MCF 10A (cell line): ENCODE results near the gene BRSK1. TPM values are rescaled to one million over a fixed set of nuclear protein-coding genes. Genes with fewer than 3 reads are reported as not detected.
"Not testable (repeated sequence)": the region's sequence is repeated elsewhere in the genome, so short reads cannot be mapped to it uniquely, and the experiment has no call there.

Experiments
- BruUV-seq: library from RNA; stranded (reverse); fragments of 400-500 nt; replicated peaks from 2 replicates; lab custom pipeline; 2021; lab: Mats Ljungman, UMichigan
- CTCF ChIA-PET: fragments of 300-600 bp; sonication (Branson Sonifier 250); formaldehyde crosslinking; extraction: SDS; loops from one replicate; lab custom pipeline; 2021; ENCODE audit warnings: antibody characterized with exemption, inconsistent platforms; lab: Yijun Ruan, JAX
- POLR2A ChIA-PET: fragments of 300-600, 350-650 bp; sonication (Branson Sonifier 250); formaldehyde crosslinking; extraction: SDS; loops from one replicate; lab custom pipeline; 2020; ENCODE audit warnings: antibody characterized with exemption, inconsistent platforms; lab: Yijun Ruan, JAX
- DNase-seq: peaks from one replicate; pipeline ENCODE4 v3.0.0-alpha.2; 2018; ENCODE audit not compliant: unreplicated experiment
- H3K27ac Mint-ChIP-seq: one replicate; pipeline ENCODE4 v1.8.0; 2022; ENCODE audit warnings: mild to moderate bottlenecking, low read depth, mixed read lengths; ENCODE audit not compliant: unreplicated experiment
- H3K27me3 Mint-ChIP-seq: one replicate; pipeline ENCODE4 v1.8.0; 2022; ENCODE audit warnings: mixed read lengths; ENCODE audit not compliant: insufficient read depth, unreplicated experiment
- H3K36me3 Mint-ChIP-seq: one replicate; pipeline ENCODE4 v1.8.0; 2022; ENCODE audit warnings: mild to moderate bottlenecking, moderate library complexity, mixed read lengths; ENCODE audit not compliant: insufficient read depth, unreplicated experiment
- H3K4me1 Mint-ChIP-seq: one replicate; pipeline ENCODE4 v1.8.0; 2022; ENCODE audit warnings: mixed read lengths; ENCODE audit not compliant: insufficient read depth, unreplicated experiment
- H3K4me3 Mint-ChIP-seq: one replicate; pipeline ENCODE4 v1.8.0; 2022; ENCODE audit warnings: mild to moderate bottlenecking, moderate library complexity, mixed read lengths; ENCODE audit not compliant: unreplicated experiment
- H3K9me3 Mint-ChIP-seq: one replicate; pipeline ENCODE4 v1.8.0; 2022; ENCODE audit warnings: mixed read lengths; ENCODE audit not compliant: unreplicated experiment
- intact Hi-C: fragments of 100-400 bp; cut with micrococcal nuclease; formaldehyde crosslinking; loops from 2 replicates; pipeline ENCODE4 v1.14.1; 2022
- total RNA-seq: library from RNA; stranded (reverse); gene quantifications from 2 replicates; pipeline ENCODE4 v1.2.3, GENCODE V29; 2022
- TF ChIP-seq, protein P1 (sequence below): fragments of 200-600 bp; IDR thresholded peaks from one replicate; pipeline ENCODE4 v1.8.0; 2022; ENCODE audit warnings: antibody characterized with exemption, mild to moderate bottlenecking; ENCODE audit not compliant: unreplicated experiment

The BRSK1 gene
- total RNA-seq, 1 experiment from 2014 or later = 5.1 TPM

DNA sequence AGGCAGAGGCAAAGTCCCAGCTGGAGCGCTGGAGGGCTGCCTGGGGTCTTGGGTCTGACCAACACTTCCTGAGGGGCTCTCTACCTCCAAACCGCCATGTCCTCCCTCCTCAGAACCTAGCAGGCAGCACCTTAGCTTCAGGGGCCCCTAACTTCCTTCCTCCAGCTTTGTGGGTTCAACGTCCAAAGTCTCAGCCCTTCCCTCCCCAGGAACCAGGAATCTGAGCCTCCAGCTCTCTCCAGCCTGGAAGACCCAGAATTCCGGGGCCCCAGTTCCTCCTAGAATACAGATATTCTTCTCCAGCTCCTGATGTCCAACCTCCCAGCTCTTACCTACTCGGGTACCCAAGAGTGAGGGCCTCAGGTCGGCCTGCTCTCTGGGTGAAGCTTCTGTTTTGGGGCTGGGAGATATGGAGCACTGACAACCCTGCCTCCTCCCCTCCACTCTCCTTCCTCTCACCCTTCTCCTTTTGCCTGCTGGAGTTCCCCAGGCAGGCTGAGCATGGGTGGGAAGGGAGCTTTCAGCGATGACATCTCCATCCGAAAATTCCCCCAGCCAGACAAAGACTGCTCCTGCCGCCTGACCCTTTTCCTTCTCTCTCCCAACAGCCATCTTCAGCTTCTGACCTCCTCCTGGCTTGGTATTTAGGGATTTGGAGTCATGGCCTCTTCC is 37.8 kb downstream of the BRSK1 start:
- no peak overlapping the region for H3K27ac Mint-ChIP-seq

DNA sequence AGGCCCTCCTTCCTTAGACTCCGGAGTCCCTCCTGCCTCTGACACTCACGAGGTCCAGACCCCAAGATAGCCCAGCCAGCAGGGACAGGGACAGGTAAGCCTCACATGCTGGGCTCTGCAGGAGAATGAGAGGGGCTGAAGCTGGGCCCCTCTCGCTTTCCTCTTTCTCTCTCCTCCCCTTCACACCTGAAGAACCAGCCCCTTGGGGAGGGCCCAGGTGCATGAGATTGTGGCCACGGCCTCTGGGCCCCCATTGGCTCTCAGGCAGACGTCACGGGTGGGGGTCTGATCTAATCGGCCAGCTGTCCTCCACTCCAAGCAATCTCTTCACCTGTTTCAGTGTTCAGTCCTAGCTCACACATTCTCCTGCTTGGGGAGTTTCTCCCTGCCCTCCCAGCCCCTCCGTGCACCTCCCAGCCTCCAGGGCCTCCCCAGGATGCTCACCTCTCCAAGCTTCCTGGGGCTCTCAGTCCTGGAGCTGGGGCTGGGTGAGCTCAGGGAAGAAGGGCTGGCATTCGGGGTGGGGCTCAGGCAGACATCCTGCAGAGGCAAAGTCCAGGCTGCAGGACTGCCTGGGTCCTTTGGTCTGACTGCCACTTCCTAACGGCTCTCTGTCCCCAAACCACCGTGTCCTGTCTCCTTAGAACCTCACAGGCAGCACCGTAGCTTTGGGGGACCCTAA is 38.5 kb downstream of the BRSK1 start:
- intact Hi-C loops = no loop called here
- H3K4me3 Mint-ChIP-seq = no peak overlapping the region
- BruUV-seq = no TSS peak
- no peak overlapping the region for H3K27ac Mint-ChIP-seq
- ChIA-PET CTCF (interaction anchor here (0.9 to 7.6 kb wide), 4 partner anchors 17 to 61 kb away, joined by 4 to 58 read pairs (median 5); no protein-coding TSS in a partner anchor), POLR2A (interaction anchor here (0.6 to 1.5 kb wide), 7 partner anchors 11 to 84 kb away, joined by 3 to 6 read pairs (median 3); partner anchors contain the start of genes HSPBP1 and KMT5C)
- peaks cover 6% of the 10 kb centered on the region for H3K4me1 Mint-ChIP-seq
- TF ChIP-seq, protein P1, sequence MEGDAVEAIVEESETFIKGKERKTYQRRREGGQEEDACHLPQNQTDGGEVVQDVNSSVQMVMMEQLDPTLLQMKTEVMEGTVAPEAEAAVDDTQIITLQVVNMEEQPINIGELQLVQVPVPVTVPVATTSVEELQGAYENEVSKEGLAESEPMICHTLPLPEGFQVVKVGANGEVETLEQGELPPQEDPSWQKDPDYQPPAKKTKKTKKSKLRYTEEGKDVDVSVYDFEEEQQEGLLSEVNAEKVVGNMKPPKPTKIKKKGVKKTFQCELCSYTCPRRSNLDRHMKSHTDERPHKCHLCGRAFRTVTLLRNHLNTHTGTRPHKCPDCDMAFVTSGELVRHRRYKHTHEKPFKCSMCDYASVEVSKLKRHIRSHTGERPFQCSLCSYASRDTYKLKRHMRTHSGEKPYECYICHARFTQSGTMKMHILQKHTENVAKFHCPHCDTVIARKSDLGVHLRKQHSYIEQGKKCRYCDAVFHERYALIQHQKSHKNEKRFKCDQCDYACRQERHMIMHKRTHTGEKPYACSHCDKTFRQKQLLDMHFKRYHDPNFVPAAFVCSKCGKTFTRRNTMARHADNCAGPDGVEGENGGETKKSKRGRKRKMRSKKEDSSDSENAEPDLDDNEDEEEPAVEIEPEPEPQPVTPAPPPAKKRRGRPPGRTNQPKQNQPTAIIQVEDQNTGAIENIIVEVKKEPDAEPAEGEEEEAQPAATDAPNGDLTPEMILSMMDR = no peak
- H3K9me3 Mint-ChIP-seq = no peaks in the 10 kb centered on the region
- peaks cover 27% of the 10 kb centered on the region for H3K27me3 Mint-ChIP-seq
- peaks cover 10% of the 10 kb centered on the region for H3K36me3 Mint-ChIP-seq
- DNase-seq = no peak

More for the DNA sequence above, 37.8 kb downstream of the BRSK1 start:
- peaks cover 8% of the 10 kb centered on the region for H3K36me3 Mint-ChIP-seq
- peaks cover 6% of the 10 kb centered on the region for H3K4me1 Mint-ChIP-seq
- ChIA-PET CTCF (interaction anchor here (0.6 to 7.6 kb wide), 5 partner anchors 17 to 146 kb away, joined by 3 to 58 read pairs (median 4); no protein-coding TSS in a partner anchor), POLR2A (interaction anchor here (1.1 to 1.5 kb wide), 3 partner anchors 18 to 85 kb away, joined by 3 to 4 read pairs (median 3); partner anchors contain the start of genes HSPBP1 and KMT5C)
- TF ChIP-seq, protein P1 = no peak
- BruUV-seq = no TSS peak
- no peak for DNase-seq
- H3K4me3 Mint-ChIP-seq = no peak overlapping the region
- intact Hi-C loops = no loop called here
- no peaks in the 10 kb centered on the region for H3K9me3 Mint-ChIP-seq
- peaks cover 27% of the 10 kb centered on the region for H3K27me3 Mint-ChIP-seq

DNA sequence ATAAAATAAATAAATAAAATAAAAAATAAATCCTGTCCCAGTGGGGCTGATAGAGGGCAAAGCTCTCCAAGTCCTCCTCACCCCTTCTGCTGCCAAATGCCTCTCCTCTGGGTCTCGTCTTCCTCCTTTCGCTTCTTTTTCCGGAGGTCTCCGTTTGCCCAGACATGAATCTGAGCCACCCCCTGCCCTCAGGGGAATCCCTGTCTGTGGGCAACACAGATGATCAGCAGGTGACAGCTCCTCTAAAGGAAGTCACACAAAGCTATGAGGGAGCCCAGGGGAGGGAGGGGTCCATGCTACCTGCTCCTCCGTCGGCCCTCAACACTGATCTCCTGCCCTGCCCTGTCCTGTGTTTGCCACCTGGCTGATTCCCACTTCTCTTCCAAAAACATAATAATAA is 40.9 kb downstream of the BRSK1 start:
- Mint-ChIP-seq H3K27me3 (peaks cover 27% of the 10 kb centered on the region), H3K4me1 (peaks cover 12% of the 10 kb centered on the region), H3K36me3 (peaks cover 10% of the 10 kb centered on the region), H3K27ac (no peak overlapping the region), H3K4me3 (no peak overlapping the region), H3K9me3 (no peaks in the 10 kb centered on the region)
- intact Hi-C loops = no loop called here
- DNase-seq = no peak
- BruUV-seq = no TSS peak
- TF ChIP-seq, protein P1 = no peak
- ChIA-PET CTCF (interaction anchor here (0.6 to 1.6 kb wide), 3 partner anchors 15 to 29 kb away, joined by 3 to 11 read pairs (median 4); no protein-coding TSS in a partner anchor), POLR2A (interaction anchor here (0.6 to 1.5 kb wide), 5 partner anchors 11 to 152 kb away, joined by 3 to 5 read pairs (median 3); partner anchors contain the start of genes KMT5C, TMEM238 and ZNF628)

DNA sequence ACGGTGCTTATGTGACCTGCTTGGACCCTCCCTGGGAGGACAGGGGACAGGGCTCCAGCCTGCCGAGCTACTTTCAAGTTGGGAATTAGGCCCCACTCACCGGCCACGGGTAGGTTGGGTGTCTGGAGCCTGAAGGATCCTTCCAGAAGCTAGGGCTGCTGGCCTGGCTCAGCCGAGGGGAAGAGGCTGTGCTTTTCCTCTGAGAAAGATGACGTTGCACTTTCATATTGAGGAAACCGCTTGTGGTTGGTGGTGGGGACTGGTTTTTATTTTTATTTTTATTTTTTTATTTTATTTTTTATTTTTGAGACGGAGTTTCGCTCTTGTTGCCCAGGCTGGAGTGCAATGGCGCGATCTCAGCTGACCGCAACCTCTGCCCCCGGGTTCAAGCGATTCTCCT is 41.4 kb downstream of the BRSK1 start, which contains the start of gene TMEM150B:
TMEM150B (minus strand) TSS at position 170 of the 400 bp plus-strand sequence. CDS start 4,305 bp downstream, outside the sequence.
- Mint-ChIP-seq H3K27ac (no peak within 1 kb of the TSS), H3K4me3 (no peak within 1 kb of the TSS), H3K27me3 (peaks cover 27% of the 10 kb centered on the region), H3K4me1 (peaks cover 12% of the 10 kb centered on the region), H3K9me3 (no peaks in the 10 kb centered on the region), H3K36me3 (peaks cover 10% of the 10 kb centered on the region)
- ChIA-PET CTCF (interaction anchor here (0.7 to 1.6 kb wide), 2 partner anchors 15 to 23 kb away, joined by 4 to 11 read pairs; no protein-coding TSS in a partner anchor), POLR2A (interaction anchor here (0.9 to 1.5 kb wide), 4 partner anchors 11 to 59 kb away, joined by 3 to 4 read pairs (median 3); partner anchors contain the start of genes KMT5C and TMEM238)
- intact Hi-C loops = no loop called here
- BruUV-seq = no TSS peak
- TF ChIP-seq, protein P1 = no peak
- DNase-seq = no peak

DNA sequence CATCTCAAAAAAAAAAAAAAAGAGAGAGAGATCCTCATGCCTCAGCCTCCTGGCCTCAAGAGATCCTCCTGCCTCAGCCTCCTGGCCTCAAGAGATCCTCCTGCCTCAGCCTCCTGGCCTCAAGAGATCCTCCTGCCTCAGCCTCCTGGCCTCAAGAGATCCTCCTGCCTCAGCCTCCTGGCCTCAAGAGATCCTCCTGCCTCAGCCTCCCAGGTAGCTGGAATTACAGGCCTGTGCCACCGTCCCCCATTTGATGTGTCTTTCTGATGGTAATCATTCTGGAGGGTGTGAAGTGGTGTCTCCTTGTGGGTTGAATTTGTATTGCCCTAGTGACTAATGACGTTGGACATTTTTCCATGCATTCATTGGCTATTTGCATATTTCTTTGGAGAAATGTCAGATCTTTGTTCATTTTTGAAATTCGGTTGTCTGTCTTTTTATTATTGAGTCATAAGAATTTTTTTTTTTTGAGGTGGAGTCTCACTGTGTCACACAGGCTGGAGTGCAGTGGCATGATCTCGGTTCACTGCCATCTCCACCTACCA is 45.0 kb downstream of the BRSK1 start:
- H3K27me3 Mint-ChIP-seq, H3K27ac Mint-ChIP-seq, H3K4me3 Mint-ChIP-seq, intact Hi-C loops, BruUV-seq, H3K9me3 Mint-ChIP-seq, H3K4me1 Mint-ChIP-seq: not testable (repeated sequence)
- H3K36me3 Mint-ChIP-seq = peaks cover 10% of the 10 kb centered on the region
- DNase-seq = peak; percentile 51
- ChIA-PET CTCF (interaction anchor here (0.7 to 1.4 kb wide), 3 partner anchors 26 to 459 kb away, joined by 3 to 7 read pairs (median 3); no protein-coding TSS in a partner anchor), POLR2A (interaction anchor here (1.6 kb wide), 1 partner anchor 10 kb away, joined by 3 read pairs; no protein-coding TSS in a partner anchor)
